ENCODE results near the gene RFX3.

- TF ChIP-seq CTCF (IDR thresholded peaks at IDR 0.05) = no peak
- no peak for TF ChIP-seq POLR2A (IDR thresholded peaks at IDR 0.05)
- no peak for TF ChIP-seq POLR2AphosphoS5 (IDR thresholded peaks at IDR 0.05)
Observed at GRCh38 chr9:3458806-3459475, 66.9 kb downstream of the RFX3 start.
